Suppressor macrophage treated with lipopolysaccharide for 4 hours (primary cell): ENCODE data around the gene SAMM50.

Source experiments
- DNase-seq: peaks from one replicate; pipeline ENCODE4 v3.0.0-alpha.2; 2020

SAMM50 gene

GRCh38 chr22:43980996-43981395, 25.8 kb downstream of the SAMM50 start:
- DNase-seq, result no peak

- DNase-seq, result no peak
Observed at GRCh38 chr22:43983808-43984207, 28.6 kb downstream of the SAMM50 start.

- no peak for DNase-seq
Observed at GRCh38 chr22:43985532-43985931, 30.3 kb downstream of the SAMM50 start.

- DNase-seq, result no peak
Observed at GRCh38 chr22:43988116-43988820, 33.0 kb downstream of the SAMM50 start.

- DNase-seq, result no peak
Observed at GRCh38 chr22:43988960-43989359, 33.7 kb downstream of the SAMM50 start.

GRCh38 chr22:43990044-43990443, 34.8 kb downstream of the SAMM50 start:
- no peak for DNase-seq

GRCh38 chr22:43991316-43992020, 36.2 kb downstream of the SAMM50 start:
- DNase-seq, result no peak

GRCh38 chr22:43992331-43992821, 37.1 kb downstream of the SAMM50 start:
- no peak for DNase-seq

GRCh38 chr22:43993072-43993760, 38.0 kb downstream of the SAMM50 start:
- DNase-seq, result peak; percentile 73

- DNase-seq, result no peak
Observed at GRCh38 chr22:43994006-43994405, 38.8 kb downstream of the SAMM50 start.

GRCh38 chr22:43994416-43994815, 39.2 kb downstream of the SAMM50 start:
- DNase-seq, result no peak

GRCh38 chr22:43995057-43995685, 39.9 kb downstream of the SAMM50 start:
- DNase-seq, result no peak

- DNase-seq, result no peak
Observed at GRCh38 chr22:43995798-43996169, 40.5 kb downstream of the SAMM50 start.

- DNase-seq, result peak; percentile 74
Observed at GRCh38 chr22:43996170-43996980, 41.1 kb downstream of the SAMM50 start.

GRCh38 chr22:43996981-43997265, 41.7 kb downstream of the SAMM50 start:
- DNase-seq, result no peak

GRCh38 chr22:43998679-43999264, 43.5 kb downstream of the SAMM50 start:
- DNase-seq, result no peak

- DNase-seq, result no peak
Observed at GRCh38 chr22:43999378-43999777, 44.1 kb downstream of the SAMM50 start.

- DNase-seq, result no peak
Observed at GRCh38 chr22:44000123-44000522, 44.9 kb downstream of the SAMM50 start.

GRCh38 chr22:44001521-44001920, 46.3 kb downstream of the SAMM50 start:
- no peak for DNase-seq

GRCh38 chr22:44002324-44002723, 47.1 kb downstream of the SAMM50 start:
- DNase-seq, result no peak

- DNase-seq, result no peak
Observed at GRCh38 chr22:44002997-44003396, 47.8 kb downstream of the SAMM50 start.

GRCh38 chr22:44003405-44004103, 48.3 kb downstream of the SAMM50 start:
- no peak for DNase-seq
